GM20431 (cell line): ENCODE measurements around the gene FAM193A.
"Not testable (repeated sequence)": the region's sequence is repeated elsewhere in the genome, so short reads cannot be mapped to it uniquely, and the experiment has no call there.

ENCODE experiments used
- in situ Hi-C: fragments of 300-500 bp; cut with MseI, MboI; formaldehyde crosslinking; loops from one replicate; pipeline ENCODE4 v1.15.0; 2020; ENCODE audit warnings: low sequenced_read_pairs; ENCODE audit not compliant: unreplicated experiment

FAM193A gene

DNA sequence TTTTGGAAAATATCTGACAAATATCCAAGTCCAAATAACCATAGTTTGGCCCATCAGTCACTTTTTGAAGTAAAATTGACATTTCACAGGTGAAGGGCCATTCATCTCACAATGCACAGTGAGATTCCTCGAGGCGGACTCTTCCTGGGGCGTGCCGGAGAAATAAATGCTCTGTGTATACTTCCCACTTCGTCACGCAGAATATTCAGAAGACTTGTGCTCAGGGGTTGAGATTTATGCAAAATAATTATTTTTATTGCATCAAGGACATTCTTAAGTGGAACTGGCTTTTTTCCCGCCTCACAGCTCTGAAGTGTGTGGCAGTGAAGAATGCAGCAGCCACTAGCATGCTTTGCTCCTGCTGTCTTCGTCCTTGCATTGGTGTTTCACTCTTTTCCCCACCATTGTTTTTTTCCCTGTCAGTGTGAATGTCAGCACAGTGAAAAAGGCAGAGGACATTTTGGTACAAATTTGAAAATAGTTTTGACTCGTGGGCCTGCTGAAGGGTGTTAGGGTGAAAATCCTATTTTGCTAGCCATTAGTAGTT lies 70.6 kb downstream of the FAM193A start:
- in situ Hi-C loops = no loop called here

GRCh38 chr4:2607822-2608221 lies 71.4 kb downstream of the FAM193A start:
- in situ Hi-C loops = no loop called here

- in situ Hi-C loops = no loop called here
Measured at GRCh38 chr4:2608291-2608690, 71.8 kb downstream of the FAM193A start.

GRCh38 chr4:2615821-2616220 lies 79.4 kb downstream of the FAM193A start:
- in situ Hi-C loops = no loop called here

GRCh38 chr4:2617955-2618354 lies 81.5 kb downstream of the FAM193A start:
- in situ Hi-C loops = no loop called here

- in situ Hi-C loops = not testable (repeated sequence)
Measured at GRCh38 chr4:2618729-2619128, 82.3 kb downstream of the FAM193A start.

DNA sequence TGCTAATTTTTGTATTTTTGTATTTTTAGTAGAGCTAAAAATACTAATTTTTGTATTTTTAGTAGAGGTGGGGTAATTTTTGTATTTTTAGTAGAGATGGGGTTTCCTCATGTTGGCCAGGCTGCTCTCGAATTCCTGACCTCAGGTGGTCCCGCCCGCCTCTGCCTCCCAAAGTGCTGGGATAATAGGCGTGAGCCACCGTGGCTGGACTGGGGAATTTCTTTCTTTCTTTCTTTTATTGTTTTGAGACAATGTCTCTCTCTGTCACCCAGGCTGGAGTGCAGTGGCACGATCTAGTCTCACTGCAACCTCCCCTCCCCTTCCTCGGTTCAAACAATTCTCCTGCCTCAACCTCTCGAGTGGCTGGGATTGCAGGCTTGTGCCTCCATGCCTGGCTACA lies 83.0 kb downstream of the FAM193A start:
- in situ Hi-C loops = no loop called here

- in situ Hi-C loops = no loop called here
Measured at GRCh38 chr4:2621419-2621818, 85.0 kb downstream of the FAM193A start.

GRCh38 chr4:2623442-2623841 lies 87.0 kb downstream of the FAM193A start:
- in situ Hi-C loops = no loop called here

DNA sequence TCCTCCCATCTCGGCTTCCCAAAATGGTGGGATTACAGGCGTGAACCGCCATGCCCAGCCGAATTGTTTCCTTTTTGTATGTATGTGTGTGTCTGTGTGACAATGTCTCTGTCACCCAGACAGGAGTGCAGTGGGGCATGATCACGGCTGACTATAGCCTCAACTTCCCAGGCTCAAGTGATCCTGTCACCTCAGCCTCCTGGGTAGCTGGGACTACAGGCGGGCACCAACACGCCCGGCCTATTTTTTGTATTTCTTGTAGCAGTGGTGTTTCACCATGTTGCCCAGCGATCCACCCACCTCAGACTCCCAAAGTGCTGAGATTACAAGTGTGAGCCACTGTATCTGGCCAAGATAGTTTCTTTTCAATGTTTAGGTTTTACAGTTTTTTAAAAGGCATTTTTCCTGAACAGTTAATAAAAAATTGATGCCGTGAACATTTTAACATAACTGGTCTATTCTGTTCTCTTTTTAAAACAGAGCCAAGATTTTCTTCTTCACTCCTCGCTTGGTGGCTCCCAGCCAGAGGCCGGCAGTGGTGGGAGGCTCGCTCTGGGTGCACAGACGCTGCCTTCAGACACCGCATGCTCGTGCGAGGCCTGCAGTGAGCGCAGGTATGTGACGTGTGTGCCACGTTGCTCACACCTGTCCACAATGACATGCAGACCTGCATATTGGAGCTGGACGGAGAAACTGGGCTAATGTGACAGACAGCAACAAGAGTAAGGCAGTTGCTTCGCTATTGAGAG lies 88.5 kb downstream of the FAM193A start:
- in situ Hi-C loops = no loop called here

DNA sequence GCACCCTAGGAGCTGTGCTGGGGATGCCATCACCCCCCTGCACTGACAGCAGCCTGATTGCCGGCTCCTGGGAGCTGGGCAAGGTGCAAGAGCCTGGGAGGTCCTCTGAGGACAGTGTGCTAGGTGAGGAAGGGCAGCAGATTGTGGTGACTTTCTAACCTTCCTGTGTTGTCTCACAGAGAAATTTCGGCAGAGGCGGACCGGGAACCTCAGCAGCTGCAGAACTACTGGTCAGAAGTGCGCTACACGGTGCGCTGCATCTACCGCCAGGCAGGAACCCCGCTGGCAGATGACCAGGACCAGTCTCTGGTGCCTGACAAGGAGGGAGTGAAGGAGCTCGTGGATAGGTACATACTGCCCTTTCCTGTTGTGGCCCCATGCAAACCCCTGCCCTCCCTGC lies 89.8 kb downstream of the FAM193A start:
- in situ Hi-C loops = no loop called here

DNA sequence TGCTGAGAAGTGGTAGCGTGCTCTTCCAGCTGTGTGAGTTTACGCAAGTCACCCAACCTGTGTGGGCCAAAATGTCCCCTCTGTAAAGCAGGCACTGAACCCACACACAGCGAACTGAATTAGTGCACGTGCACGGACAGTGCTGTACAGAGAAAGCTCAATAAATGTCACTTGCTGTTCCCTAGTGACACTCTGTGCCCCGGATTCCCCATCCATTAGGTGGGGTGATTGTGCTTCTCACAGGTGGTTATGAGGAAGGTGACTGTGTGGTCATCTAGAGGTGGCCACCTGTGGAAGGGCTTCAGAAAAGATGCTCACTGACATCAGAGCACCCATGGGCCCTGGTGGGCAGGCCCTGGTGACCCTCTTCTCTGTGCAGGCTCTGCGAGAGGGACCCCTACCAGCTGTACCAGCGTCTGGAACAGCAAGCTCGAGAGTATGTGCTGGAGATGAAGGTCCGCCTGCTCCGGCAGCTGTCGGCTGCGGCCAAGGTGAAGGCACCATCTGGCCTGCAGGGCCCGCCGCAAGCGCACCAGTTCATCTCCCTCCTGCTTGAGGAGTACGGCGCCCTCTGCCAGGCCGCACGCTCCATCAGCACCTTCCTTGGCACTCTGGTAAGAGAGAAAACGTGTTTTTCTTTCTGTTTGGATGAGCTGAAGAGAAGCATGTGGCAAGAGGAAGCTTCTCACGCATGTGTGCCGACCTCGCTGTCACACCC lies 94.3 kb downstream of the FAM193A start:
- in situ Hi-C loops = no loop called here

- in situ Hi-C loops = no loop called here
Measured at GRCh38 chr4:2634014-2634413, 97.6 kb downstream of the FAM193A start.

DNA sequence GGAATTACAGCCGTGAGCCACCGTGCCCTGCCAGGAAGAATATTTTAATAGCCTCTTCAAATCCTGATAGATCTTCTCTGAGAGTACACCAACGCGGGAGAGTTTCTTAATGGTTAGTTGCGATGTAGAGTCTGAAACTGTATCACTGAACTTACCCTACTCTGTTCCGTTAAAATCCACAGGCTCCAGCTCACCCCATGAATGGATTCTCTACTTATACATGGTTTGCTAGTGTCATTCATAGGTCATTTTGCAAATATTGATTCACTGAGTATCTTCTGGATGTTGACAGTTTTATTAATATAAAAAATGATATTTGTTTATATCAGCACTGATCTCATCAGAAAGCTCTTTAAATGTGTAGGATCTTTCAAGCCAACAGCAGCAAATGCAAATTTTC lies 99.9 kb downstream of the FAM193A start:
- in situ Hi-C loops = no loop called here

- in situ Hi-C loops = not testable (repeated sequence)
Measured at GRCh38 chr4:2636994-2637393, 100.5 kb downstream of the FAM193A start.

GRCh38 chr4:2637956-2638552 lies 101.6 kb downstream of the FAM193A start:
- in situ Hi-C loops = no loop called here

GRCh38 chr4:2638730-2639129 lies 102.3 kb downstream of the FAM193A start:
- in situ Hi-C loops = no loop called here

DNA sequence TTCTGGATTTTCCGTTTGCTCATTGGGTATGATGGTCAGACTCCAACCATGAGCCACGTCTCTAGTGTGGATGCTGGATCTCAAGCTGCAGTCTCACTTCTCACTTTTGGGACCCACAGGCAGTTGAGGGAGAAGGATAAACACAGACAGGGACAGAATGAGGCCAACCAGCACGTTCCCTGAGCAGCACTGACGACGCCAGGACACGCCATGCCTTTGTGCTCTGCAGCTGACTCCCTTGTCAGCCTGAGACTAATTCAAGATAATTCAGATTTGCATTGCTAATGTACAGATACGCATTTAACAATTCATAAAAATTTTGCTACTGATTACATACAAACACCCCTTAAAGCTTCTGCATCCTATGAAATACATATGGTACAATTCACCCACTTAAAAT lies 106.5 kb downstream of the FAM193A start:
- in situ Hi-C loops = no loop called here

DNA sequence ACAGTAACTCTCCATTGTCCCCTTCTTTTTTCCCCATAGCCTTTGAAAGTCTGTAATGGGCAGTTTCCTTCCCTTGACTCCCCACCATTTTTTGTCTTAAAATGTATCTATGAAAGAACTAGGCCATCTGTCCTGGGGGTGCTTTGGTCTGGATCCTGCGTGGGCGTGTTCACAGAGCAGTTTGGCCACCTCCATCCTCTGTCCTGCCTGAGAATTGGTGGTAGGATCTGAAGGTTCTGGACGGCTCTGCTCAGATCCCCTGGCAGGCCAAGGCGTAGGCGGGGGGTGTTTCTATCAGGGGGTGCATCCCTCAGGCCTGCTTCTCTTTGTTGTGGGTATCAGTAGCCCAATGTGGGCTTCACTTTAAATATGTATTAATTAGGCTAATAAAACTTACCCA lies 107.1 kb downstream of the FAM193A start:
- in situ Hi-C loops = no loop called here

DNA sequence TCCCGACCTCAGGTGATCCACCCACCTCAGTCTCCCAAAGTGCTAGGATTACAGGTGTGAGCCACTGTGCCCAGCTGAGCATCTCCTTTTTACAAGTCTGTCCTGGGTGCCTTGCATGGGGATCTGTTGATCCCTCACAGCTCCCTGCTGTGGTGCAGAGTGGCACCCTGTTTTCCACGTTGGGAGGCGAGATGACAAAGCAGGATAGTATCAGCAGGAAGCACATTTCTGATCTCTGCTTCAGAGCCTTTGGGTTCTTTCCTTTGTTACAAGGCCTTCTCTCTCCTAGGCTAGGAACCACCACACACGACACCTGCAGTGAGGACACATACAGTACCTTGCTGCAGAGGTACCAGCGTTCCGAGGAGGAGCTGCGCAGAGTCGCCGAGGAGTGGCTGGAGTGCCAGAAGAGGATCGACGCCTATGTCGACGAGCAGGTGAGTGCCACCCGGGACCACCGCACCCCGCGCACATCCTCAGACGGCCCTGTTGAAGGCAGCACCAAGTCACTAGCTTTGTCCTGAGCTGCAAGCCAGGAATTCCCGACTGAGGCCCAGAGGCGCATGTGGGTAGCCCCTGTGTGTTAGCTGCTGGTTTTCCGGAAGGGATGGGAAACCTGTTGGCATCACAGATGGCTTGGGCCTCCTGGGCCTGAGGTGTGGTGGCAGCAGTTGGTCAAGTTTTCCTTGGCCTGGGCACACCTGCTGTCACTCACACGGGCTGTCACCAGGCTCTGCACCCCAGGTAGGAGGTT lies 110.1 kb downstream of the FAM193A start:
- in situ Hi-C loops = no loop called here
